Heart left ventricle (tissue), 13 donors: ENCODE measurements around the gene GNG10.

ENCODE experiments used
- CTCF ChIP-seq, 12 donors: fragments of 200-600 bp; sonication (generic) in 4 of 12; IDR thresholded peaks; one replicate each; pipeline versions ENCODE4 v1.5.0 to v1.8.0; 2018 to 2022; ENCODE audit warnings: antibody characterized with exemption in 12 of 12, mild to moderate bottlenecking in 5 of 12
- POLR2A ChIP-seq, 2 donors: fragments of 450-650 bp; IDR thresholded peaks; one replicate each; pipeline ENCODE4 v1.6.1; 2017; ENCODE audit warnings: antibody characterized with exemption in 2 of 2, mild to moderate bottlenecking in 2 of 2, moderate library complexity in 2 of 2
- donor health status: ischemic (EF 13 %, LVEDD 7.1; RV severe dilation, severe dysfunction).
- donor health status: DM: no; HTN: yes; CAD: no.
- donor health status: DM: no; HTN: no; CAD: no.
- donor health status: ischemic (EF 25% LVEDD 6.9; RV normal size, moderate dysfunction).
- donor health status: ischemic (EF 25% LVEDD 5.7; RV mildly dilated, moderate dysfunction).
- donor health status: ischemic (EF 35%, LVEDD 5.7; RV mildly dilated, moderate dysfunction).
- donor health status: nonischemic (EF 11% LVEDD 7.7; RV severe dilation, severe dysfunction).
- donor health status: DM: yes; HTN: yes; CAD: no.
- donor health status: PGD.
- donor health status: ischemic (EF 29% LVEDD 5.4; RV normal size, mild dysfunction).
- donor health status: nonischemic (EF 23%, LVEDD 6.1; RV moderate dilation, normal function).

DNA sequence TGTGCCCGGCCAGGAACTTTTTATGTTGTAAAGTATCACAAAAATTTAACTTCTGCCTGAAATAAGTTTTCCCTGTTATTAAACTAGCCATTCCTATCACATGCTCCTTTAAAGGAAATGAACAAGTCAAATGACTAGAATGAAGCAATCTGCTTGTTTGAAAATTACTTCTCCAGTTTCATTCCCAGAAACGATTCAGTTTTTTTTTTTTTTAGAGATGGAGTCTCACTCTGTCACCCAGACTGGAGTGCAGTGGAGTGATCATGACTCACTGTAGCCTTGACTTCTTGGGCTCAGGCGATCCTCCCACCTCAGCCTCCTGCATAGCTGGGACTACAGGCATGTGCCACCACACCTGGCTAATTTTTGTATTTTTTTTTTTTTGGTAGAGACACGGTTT is 13.3 kb upstream of the GNG10 start:
- TF ChIP-seq POLR2A (IDR thresholded peaks at IDR 0.05) (no peak), CTCF (IDR thresholded peaks at IDR 0.05) (no peak)
